H9 (cell line): ENCODE data around the gene IPO13. TPM values are rescaled to one million over a fixed set of nuclear protein-coding genes. Genes with fewer than 3 reads are reported as not detected.

Experiments used
- DNase-seq: peaks from one replicate; pipeline ENCODE4 v3.0.0-alpha.2; 2017
- H2AFZ ChIP-seq: one replicate; pipeline ENCODE4 v1.6.1; 2013; ENCODE audit warnings: mild to moderate bottlenecking, low read length, control low read depth, moderate library complexity
- H2AK5ac ChIP-seq: 2 replicates; pipeline ENCODE4 v1.6.1; 2013; ENCODE audit warnings: low read length, control low read depth, mixed read lengths; ENCODE audit not compliant: insufficient read length
- H2BK120ac ChIP-seq: one replicate; pipeline ENCODE4 v1.6.1; 2013; ENCODE audit warnings: low read depth, mild to moderate bottlenecking, low read length, control low read depth, inconsistent platforms; ENCODE audit not compliant: poor library complexity, severe bottlenecking
- H2BK12ac ChIP-seq: 2 replicates; pipeline ENCODE4 v1.6.1; 2013; ENCODE audit warnings: low read length, control low read depth, mixed read lengths, low read depth; ENCODE audit not compliant: insufficient read length
- H2BK15ac ChIP-seq: 2 replicates; pipeline ENCODE4 v1.6.1; 2013; ENCODE audit warnings: low read depth, low read length, control low read depth
- H2BK20ac ChIP-seq: one replicate; pipeline ENCODE4 v1.6.1; 2013; ENCODE audit warnings: low read depth, mild to moderate bottlenecking, low read length, control low read depth, inconsistent platforms; ENCODE audit not compliant: poor library complexity, severe bottlenecking
- H2BK5ac ChIP-seq: 2 replicates; pipeline ENCODE4 v1.6.1; 2013; ENCODE audit warnings: low read length, control low read depth, mixed read lengths; ENCODE audit not compliant: insufficient read length
- H3K14ac ChIP-seq: 2 replicates; pipeline ENCODE4 v1.6.1; 2013; ENCODE audit warnings: low read length, control low read depth; ENCODE audit not compliant: insufficient read depth
- H3K18ac ChIP-seq: 2 replicates; pipeline ENCODE4 v1.6.1; 2013; ENCODE audit warnings: low read depth, mild to moderate bottlenecking, mixed read lengths, low read length, control low read depth; ENCODE audit not compliant: insufficient read length
- H3K23ac ChIP-seq: 2 replicates; pipeline ENCODE4 v1.6.1; 2013; ENCODE audit warnings: low read length, control low read depth, mixed read lengths, low read depth; ENCODE audit not compliant: insufficient read length
- H3K23me2 ChIP-seq: 2 replicates; pipeline ENCODE4 v1.6.1; 2013; ENCODE audit warnings: low read depth, mild to moderate bottlenecking, mixed read lengths, low read length, control low read depth; ENCODE audit not compliant: insufficient read length, poor library complexity, severe bottlenecking
- H3K27ac ChIP-seq: 2 replicates; pipeline ENCODE4 v1.5.1; 2013; ENCODE audit warnings: low read length, control low read depth, mixed read lengths, low read depth; ENCODE audit not compliant: insufficient read length
- H3K27me3 ChIP-seq: 2 replicates; pipeline ENCODE4 v1.6.1; 2013; ENCODE audit warnings: low read length, control low read depth, inconsistent platforms; ENCODE audit not compliant: insufficient read depth
- H3K4ac ChIP-seq: 2 replicates; pipeline ENCODE4 v1.6.1; 2013; ENCODE audit warnings: low read depth, mild to moderate bottlenecking, control low read depth, inconsistent platforms, low read length, moderate library complexity
- H3K4me1 ChIP-seq: 2 replicates; pipeline ENCODE4 v1.6.1; 2013; ENCODE audit warnings: low read length, control low read depth, inconsistent platforms; ENCODE audit not compliant: insufficient read depth
- H3K4me2 ChIP-seq: 2 replicates; pipeline ENCODE4 v1.6.1; 2013; ENCODE audit warnings: low read length, control low read depth, mixed read lengths; ENCODE audit not compliant: insufficient read length, insufficient read depth
- H3K56ac ChIP-seq: 2 replicates; pipeline ENCODE4 v1.6.1; 2013; ENCODE audit warnings: low read depth, mild to moderate bottlenecking, mixed read lengths, low read length, control low read depth; ENCODE audit not compliant: insufficient read length
- H3K79me1 ChIP-seq: 2 replicates; pipeline ENCODE4 v1.6.1; 2013; ENCODE audit warnings: low read depth, mild to moderate bottlenecking, moderate library complexity, low read length, control low read depth, inconsistent platforms; ENCODE audit not compliant: insufficient read depth, poor library complexity, severe bottlenecking
- H3K79me2 ChIP-seq: 2 replicates; pipeline ENCODE4 v1.6.1; 2013; ENCODE audit warnings: low read length, control low read depth, inconsistent platforms; ENCODE audit not compliant: insufficient read depth
- H3K9ac ChIP-seq: 2 replicates; pipeline ENCODE4 v1.6.1; 2013; ENCODE audit warnings: low read length, control low read depth, mixed read lengths; ENCODE audit not compliant: insufficient read length; ENCODE audit errors: extremely low read depth
- H3K9me3 ChIP-seq: one replicate; pipeline ENCODE4 v1.6.1; 2013; ENCODE audit warnings: low read depth, low read length, inconsistent platforms; ENCODE audit not compliant: control insufficient read depth
- H3T11ph ChIP-seq: one replicate; pipeline ENCODE4 v1.6.1; 2013; ENCODE audit warnings: mild to moderate bottlenecking, low read length, control low read depth, inconsistent platforms
- H4K20me1 ChIP-seq: one replicate; pipeline ENCODE4 v1.6.1; 2013; ENCODE audit not compliant: control insufficient read depth, insufficient read length, insufficient read depth
- H4K5ac ChIP-seq: 2 replicates; pipeline ENCODE4 v1.6.1; 2013; ENCODE audit warnings: low read depth, mild to moderate bottlenecking, mixed read lengths, low read length, control low read depth; ENCODE audit not compliant: insufficient read length
- H4K8ac ChIP-seq: replicated peaks from 2 replicates; pipeline ENCODE4 v1.6.1; 2013; ENCODE audit warnings: low read length, control low read depth, mixed read lengths, low read depth; ENCODE audit not compliant: insufficient read length
- H4K91ac ChIP-seq: 2 replicates; pipeline ENCODE4 v1.6.1; 2013; ENCODE audit warnings: low read depth, mild to moderate bottlenecking, moderate library complexity, mixed read lengths, low read length, control low read depth; ENCODE audit not compliant: insufficient read length
- H3K27ac Mint-ChIP-seq, 3 experiments: 2 replicates in 2 of 3; 3 replicates in 1 of 3; pipeline ENCODE4 v1.8.0; 2020 to 2021; ENCODE audit warnings: mixed read lengths in 3 of 3, mild to moderate bottlenecking in 1 of 3, moderate library complexity in 1 of 3
- H3K27me3 Mint-ChIP-seq: 2 replicates; pipeline ENCODE4 v1.8.0; 2021; ENCODE audit warnings: low read depth, mild to moderate bottlenecking, moderate library complexity, mixed read lengths
- H3K36me3 Mint-ChIP-seq, 3 experiments: 2 replicates in 2 of 3; 3 replicates in 1 of 3; pipeline ENCODE4 v1.8.0; 2020 to 2021; ENCODE audit warnings: low read depth in 3 of 3, mixed read lengths in 3 of 3; ENCODE audit not compliant: insufficient read depth in 1 of 3
- H3K4me1 Mint-ChIP-seq, 2 experiments: 2 replicates each; pipeline ENCODE4 v1.8.0; 2020; ENCODE audit warnings: mixed read lengths in 2 of 2
- H3K4me3 Mint-ChIP-seq, 2 experiments: 2 replicates in 1 of 2; 3 replicates in 1 of 2; pipeline ENCODE4 v1.8.0; 2020 to 2021; ENCODE audit warnings: mild to moderate bottlenecking in 2 of 2, mixed read lengths in 2 of 2, moderate library complexity in 1 of 2
- H3K9me3 Mint-ChIP-seq, 2 experiments: 2 replicates in 1 of 2; 3 replicates in 1 of 2; pipeline ENCODE4 v1.8.0; 2020; ENCODE audit warnings: mild to moderate bottlenecking in 2 of 2, mixed read lengths in 2 of 2, moderate library complexity in 1 of 2
- WGBS: extraction: QIAGEN DNeasy Blood & Tissue Kit; methylation state at CpG from one replicate; pipeline ENCODE4 v1.1.7; 2013; ENCODE audit warnings: missing lambda C conversion rate, low lambda C conversion rate, mixed read lengths; ENCODE audit not compliant: insufficient read length; ENCODE audit errors: extremely low coverage; 5-methylcytosine and 5-hydroxymethylcytosine counted together
- total RNA-seq: library from RNA; stranded (reverse); gene quantifications from 2 replicates; pipeline ENCODE4 v1.2.1, GENCODE V29; 2021
- TF ChIP-seq, protein P1 (sequence below): fragments of 200-600 bp; sonication (generic); conservative IDR thresholded peaks from 3 replicates; pipeline ENCODE4 v1.8.0; 2021; ENCODE audit warnings: antibody characterized with exemption, mild to moderate bottlenecking

Gene IPO13
- total RNA-seq, 1 experiment from 2014 or later: 24.5 TPM

DNA sequence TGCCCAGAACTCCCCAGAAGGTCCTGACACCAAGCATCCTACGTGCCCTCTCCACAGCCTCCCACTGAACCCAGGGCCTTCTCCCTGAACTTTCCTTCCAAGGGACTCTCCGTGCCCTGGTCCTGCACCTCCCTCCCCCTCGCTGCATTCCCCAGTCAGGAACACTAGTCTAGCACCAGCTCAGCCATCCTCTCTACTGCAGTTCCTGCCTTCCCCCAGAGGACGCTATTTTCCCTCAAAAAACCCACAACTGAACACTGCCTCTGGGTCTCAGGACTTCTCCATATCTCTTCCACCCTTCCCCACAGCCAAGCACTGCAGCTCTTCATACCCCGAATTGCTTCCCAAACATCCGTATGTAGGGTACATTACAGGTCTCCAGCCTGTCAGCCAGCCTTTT is 25.7 kb upstream of the IPO13 start:
- H4K5ac ChIP-seq: no peak overlapping the region
- no peak overlapping the region for H2AK5ac ChIP-seq
- Mint-ChIP-seq H3K9me3 (no peaks in the 10 kb centered on the region), H3K4me1 (peaks cover 2 to 3% of the 10 kb centered on the region in 2 experiments; a peak in 3 of 4 replicates), H3K36me3 (peaks cover 2 to 10% (median 3%) of the 10 kb centered on the region in 3 experiments; a peak in 6 of 7 replicates), H3K27me3 (no peaks in the 10 kb centered on the region; the same call in 1 of the 2 replicates), H3K4me3 (no peak overlapping the region; a peak in 1 of 5 replicates), H3K27ac (no peak overlapping the region)
- no peaks in the 10 kb centered on the region for H4K20me1 ChIP-seq
- WGBS: no CpG with 5 or more reads among the region's 6 CpGs
- TF ChIP-seq, protein P1, sequence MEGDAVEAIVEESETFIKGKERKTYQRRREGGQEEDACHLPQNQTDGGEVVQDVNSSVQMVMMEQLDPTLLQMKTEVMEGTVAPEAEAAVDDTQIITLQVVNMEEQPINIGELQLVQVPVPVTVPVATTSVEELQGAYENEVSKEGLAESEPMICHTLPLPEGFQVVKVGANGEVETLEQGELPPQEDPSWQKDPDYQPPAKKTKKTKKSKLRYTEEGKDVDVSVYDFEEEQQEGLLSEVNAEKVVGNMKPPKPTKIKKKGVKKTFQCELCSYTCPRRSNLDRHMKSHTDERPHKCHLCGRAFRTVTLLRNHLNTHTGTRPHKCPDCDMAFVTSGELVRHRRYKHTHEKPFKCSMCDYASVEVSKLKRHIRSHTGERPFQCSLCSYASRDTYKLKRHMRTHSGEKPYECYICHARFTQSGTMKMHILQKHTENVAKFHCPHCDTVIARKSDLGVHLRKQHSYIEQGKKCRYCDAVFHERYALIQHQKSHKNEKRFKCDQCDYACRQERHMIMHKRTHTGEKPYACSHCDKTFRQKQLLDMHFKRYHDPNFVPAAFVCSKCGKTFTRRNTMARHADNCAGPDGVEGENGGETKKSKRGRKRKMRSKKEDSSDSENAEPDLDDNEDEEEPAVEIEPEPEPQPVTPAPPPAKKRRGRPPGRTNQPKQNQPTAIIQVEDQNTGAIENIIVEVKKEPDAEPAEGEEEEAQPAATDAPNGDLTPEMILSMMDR: peak; percentile 37; the same call in 2 of the 3 replicates
- no peak overlapping the region for H3K27ac ChIP-seq
- no peak overlapping the region for H2BK15ac ChIP-seq
- H3K27me3 ChIP-seq: no peaks in the 10 kb centered on the region
- DNase-seq: no peak
- H3K4me1 ChIP-seq: no peaks in the 10 kb centered on the region
- no peaks in the 10 kb centered on the region for H3K79me2 ChIP-seq
- H2BK120ac ChIP-seq: no peak overlapping the region
- H3K56ac ChIP-seq: no peak overlapping the region
- no peak overlapping the region for H3K4ac ChIP-seq
- no peak overlapping the region for H2BK12ac ChIP-seq
- no peak overlapping the region for H3T11ph ChIP-seq
- H3K79me1 ChIP-seq: no peaks in the 10 kb centered on the region
- no peak overlapping the region for H2AFZ ChIP-seq
- H3K9ac ChIP-seq: no peak overlapping the region
- no peaks in the 10 kb centered on the region for H3K9me3 ChIP-seq
- H3K23ac ChIP-seq: no peak overlapping the region
- H4K8ac ChIP-seq: no peak overlapping the region
- H2BK20ac ChIP-seq: no peak overlapping the region
- no peak overlapping the region for H3K18ac ChIP-seq
- H2BK5ac ChIP-seq: no peak overlapping the region
- H3K4me2 ChIP-seq: no peak overlapping the region
- H3K23me2 ChIP-seq: no peaks in the 10 kb centered on the region
- H4K91ac ChIP-seq: no peak overlapping the region
- no peak overlapping the region for H3K14ac ChIP-seq
